ENCODE results near the gene FOXN3.

DNA sequence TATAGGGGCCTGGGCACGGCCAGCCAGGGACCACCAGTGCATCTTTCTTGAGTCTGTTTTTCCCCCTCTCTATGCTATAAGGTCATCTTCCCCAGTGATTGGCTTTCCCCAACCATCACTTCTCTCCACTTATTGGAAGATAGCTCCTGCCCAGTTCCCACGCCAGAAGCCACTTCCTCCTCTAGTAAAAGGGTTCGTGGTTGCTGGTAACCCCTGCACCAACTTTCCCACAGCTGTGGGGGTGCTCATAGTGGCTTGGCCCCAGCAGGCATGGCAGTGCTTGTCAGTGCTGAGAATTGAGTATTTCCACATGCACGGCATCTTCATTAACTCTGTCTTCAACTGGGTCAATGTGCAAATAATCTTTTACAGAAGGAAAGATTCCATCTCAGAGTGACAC, 215.4 kb downstream of the FOXN3 start:
- TF ChIP-seq FOXA1 (IDR thresholded peaks at IDR 0.05) (no peak), FOXM1 (IDR thresholded peaks at IDR 0.05; ENCODE audit: borderline replicate concordance) (no peak)
